ENCODE measurements around the gene VGLL4.
A peak's percentile ranks its signal among the peaks of the same experiment; 100 is the strongest.

The VGLL4 gene

GRCh38 chr3:11569156-11569741 is 74.5 kb downstream of the VGLL4 start:
- H3K4me3 ChIP-seq (ENCODE audit: low read depth in 1 of 2, low read length in 2 of 2), result peak overlapping the region in 1 of 2 donors; percentile 11
- H3K27ac ChIP-seq (ENCODE audit: low read length), result peak overlapping the region; percentile 90
- no peaks in the 10 kb centered on the region for H3K27me3 ChIP-seq (ENCODE audit: low read depth, low read length)
- peaks cover 6 to 34% of the 10 kb centered on the region in 2 donors for H3K36me3 ChIP-seq (ENCODE audit: control insufficient read depth in 1 of 2, insufficient read depth in 2 of 2, low read length in 2 of 2)
- H3K4me1 ChIP-seq (ENCODE audit: control insufficient read depth in 1 of 2, insufficient read depth in 2 of 2, low read length in 2 of 2), result peaks cover 0 to 4% of the 10 kb centered on the region in 2 donors
- H3K9me3 ChIP-seq (ENCODE audit: control insufficient read depth in 1 of 2, low read length in 2 of 2), result no peaks in the 10 kb centered on the region

GRCh38 chr3:11568503-11569155 is 75.1 kb downstream of the VGLL4 start:
- Histone ChIP-seq H3K27me3 (ENCODE audit: low read depth, low read length) (no peaks in the 10 kb centered on the region), H3K9me3 (ENCODE audit: control insufficient read depth in 1 of 2, low read length in 2 of 2) (no peaks in the 10 kb centered on the region), H3K36me3 (ENCODE audit: control insufficient read depth in 1 of 2, insufficient read depth in 2 of 2, low read length in 2 of 2) (peaks cover 10 to 34% of the 10 kb centered on the region in 2 donors), H3K4me3 (ENCODE audit: low read depth in 1 of 2, low read length in 2 of 2) (peak overlapping the region in 1 of 2 donors; percentile 11), H3K4me1 (ENCODE audit: control insufficient read depth in 1 of 2, insufficient read depth in 2 of 2, low read length in 2 of 2) (peaks cover 0 to 4% of the 10 kb centered on the region in 2 donors), H3K27ac (ENCODE audit: low read length) (peak overlapping the region; percentile 90)

- H3K27ac ChIP-seq (ENCODE audit: low read length), result peak overlapping the region; percentile 90
- H3K27me3 ChIP-seq (ENCODE audit: low read depth, low read length), result no peaks in the 10 kb centered on the region
- peaks cover 17 to 41% of the 10 kb centered on the region in 2 donors for H3K36me3 ChIP-seq (ENCODE audit: control insufficient read depth in 1 of 2, insufficient read depth in 2 of 2, low read length in 2 of 2)
- no peaks in the 10 kb centered on the region for H3K9me3 ChIP-seq (ENCODE audit: control insufficient read depth in 1 of 2, low read length in 2 of 2)
- peaks cover 0 to 4% of the 10 kb centered on the region in 2 donors for H3K4me1 ChIP-seq (ENCODE audit: control insufficient read depth in 1 of 2, insufficient read depth in 2 of 2, low read length in 2 of 2)
- peak overlapping the region in 1 of 2 donors; percentile 11 for H3K4me3 ChIP-seq (ENCODE audit: low read depth in 1 of 2, low read length in 2 of 2)
These were observed 75.9 kb downstream of the VGLL4 start for GRCh38 chr3:11567516-11568467.

GRCh38 chr3:11566916-11567315 is 76.8 kb downstream of the VGLL4 start:
- Histone ChIP-seq H3K36me3 (ENCODE audit: control insufficient read depth in 1 of 2, insufficient read depth in 2 of 2, low read length in 2 of 2) (peaks cover 17 to 47% of the 10 kb centered on the region in 2 donors), H3K4me1 (ENCODE audit: control insufficient read depth in 1 of 2, insufficient read depth in 2 of 2, low read length in 2 of 2) (peaks cover 0 to 4% of the 10 kb centered on the region in 2 donors)

GRCh38 chr3:11566478-11566877 is 77.2 kb downstream of the VGLL4 start:
- Histone ChIP-seq H3K27me3 (ENCODE audit: low read depth, low read length) (no peaks in the 10 kb centered on the region), H3K27ac (ENCODE audit: low read length) (no peak overlapping the region), H3K9me3 (ENCODE audit: control insufficient read depth in 1 of 2, low read length in 2 of 2) (no peaks in the 10 kb centered on the region), H3K36me3 (ENCODE audit: control insufficient read depth in 1 of 2, insufficient read depth in 2 of 2, low read length in 2 of 2) (peaks cover 17 to 47% of the 10 kb centered on the region in 2 donors), H3K4me1 (ENCODE audit: control insufficient read depth in 1 of 2, insufficient read depth in 2 of 2, low read length in 2 of 2) (peaks cover 0 to 5% of the 10 kb centered on the region in 2 donors), H3K4me3 (ENCODE audit: low read depth in 1 of 2, low read length in 2 of 2) (no peak overlapping the region)

More at GRCh38 chr3:11566916-11567315, 76.8 kb downstream of the VGLL4 start:
- Histone ChIP-seq H3K27me3 (ENCODE audit: low read depth, low read length) (no peaks in the 10 kb centered on the region), H3K27ac (ENCODE audit: low read length) (no peak overlapping the region), H3K4me3 (ENCODE audit: low read depth in 1 of 2, low read length in 2 of 2) (no peak overlapping the region), H3K9me3 (ENCODE audit: control insufficient read depth in 1 of 2, low read length in 2 of 2) (no peaks in the 10 kb centered on the region)

GRCh38 chr3:11565932-11566331 is 77.8 kb downstream of the VGLL4 start:
- H3K4me3 ChIP-seq (ENCODE audit: low read depth in 1 of 2, low read length in 2 of 2), result no peak overlapping the region
- H3K27me3 ChIP-seq (ENCODE audit: low read depth, low read length), result no peaks in the 10 kb centered on the region
- H3K9me3 ChIP-seq (ENCODE audit: control insufficient read depth in 1 of 2, low read length in 2 of 2), result no peaks in the 10 kb centered on the region
- H3K4me1 ChIP-seq (ENCODE audit: control insufficient read depth in 1 of 2, insufficient read depth in 2 of 2, low read length in 2 of 2), result peaks cover 0 to 9% of the 10 kb centered on the region in 2 donors
- peaks cover 17 to 47% of the 10 kb centered on the region in 2 donors for H3K36me3 ChIP-seq (ENCODE audit: control insufficient read depth in 1 of 2, insufficient read depth in 2 of 2, low read length in 2 of 2)
- no peak overlapping the region for H3K27ac ChIP-seq (ENCODE audit: low read length)

GRCh38 chr3:11565492-11565891 is 78.2 kb downstream of the VGLL4 start:
- Histone ChIP-seq H3K27ac (ENCODE audit: low read length) (no peak overlapping the region), H3K36me3 (ENCODE audit: control insufficient read depth in 1 of 2, insufficient read depth in 2 of 2, low read length in 2 of 2) (peaks cover 17 to 47% of the 10 kb centered on the region in 2 donors), H3K9me3 (ENCODE audit: control insufficient read depth in 1 of 2, low read length in 2 of 2) (no peaks in the 10 kb centered on the region), H3K4me1 (ENCODE audit: control insufficient read depth in 1 of 2, insufficient read depth in 2 of 2, low read length in 2 of 2) (peaks cover 3 to 9% of the 10 kb centered on the region in 2 donors), H3K4me3 (ENCODE audit: low read depth in 1 of 2, low read length in 2 of 2) (no peak overlapping the region), H3K27me3 (ENCODE audit: low read depth, low read length) (no peaks in the 10 kb centered on the region)

GRCh38 chr3:11565072-11565471 is 78.6 kb downstream of the VGLL4 start:
- H3K27ac ChIP-seq (ENCODE audit: low read length), result no peak overlapping the region
- H3K36me3 ChIP-seq (ENCODE audit: control insufficient read depth in 1 of 2, insufficient read depth in 2 of 2, low read length in 2 of 2), result peaks cover 17 to 47% of the 10 kb centered on the region in 2 donors
- H3K27me3 ChIP-seq (ENCODE audit: low read depth, low read length), result no peaks in the 10 kb centered on the region
- no peaks in the 10 kb centered on the region for H3K9me3 ChIP-seq (ENCODE audit: control insufficient read depth in 1 of 2, low read length in 2 of 2)
- H3K4me1 ChIP-seq (ENCODE audit: control insufficient read depth in 1 of 2, insufficient read depth in 2 of 2, low read length in 2 of 2), result peaks cover 8 to 13% of the 10 kb centered on the region in 2 donors
- H3K4me3 ChIP-seq (ENCODE audit: low read depth in 1 of 2, low read length in 2 of 2), result no peak overlapping the region

- Histone ChIP-seq H3K4me1 (ENCODE audit: control insufficient read depth in 1 of 2, insufficient read depth in 2 of 2, low read length in 2 of 2) (peaks cover 10 to 14% of the 10 kb centered on the region in 2 donors), H3K9me3 (ENCODE audit: control insufficient read depth in 1 of 2, low read length in 2 of 2) (no peaks in the 10 kb centered on the region), H3K36me3 (ENCODE audit: control insufficient read depth in 1 of 2, insufficient read depth in 2 of 2, low read length in 2 of 2) (peaks cover 17 to 47% of the 10 kb centered on the region in 2 donors), H3K27me3 (ENCODE audit: low read depth, low read length) (no peaks in the 10 kb centered on the region), H3K4me3 (ENCODE audit: low read depth in 1 of 2, low read length in 2 of 2) (no peak overlapping the region), H3K27ac (ENCODE audit: low read length) (no peak overlapping the region)
These were observed 79.1 kb downstream of the VGLL4 start for GRCh38 chr3:11564577-11565001.

GRCh38 chr3:11563865-11564185 is 79.9 kb downstream of the VGLL4 start:
- peaks cover 17 to 46% of the 10 kb centered on the region in 2 donors for H3K36me3 ChIP-seq (ENCODE audit: control insufficient read depth in 1 of 2, insufficient read depth in 2 of 2, low read length in 2 of 2)
- H3K4me3 ChIP-seq (ENCODE audit: low read depth in 1 of 2, low read length in 2 of 2), result no peak overlapping the region
- H3K27me3 ChIP-seq (ENCODE audit: low read depth, low read length), result no peaks in the 10 kb centered on the region
- H3K27ac ChIP-seq (ENCODE audit: low read length), result no peak overlapping the region
- H3K9me3 ChIP-seq (ENCODE audit: control insufficient read depth in 1 of 2, low read length in 2 of 2), result no peaks in the 10 kb centered on the region
- H3K4me1 ChIP-seq (ENCODE audit: control insufficient read depth in 1 of 2, insufficient read depth in 2 of 2, low read length in 2 of 2), result peaks cover 10% of the 10 kb centered on the region in 2 donors

Measured in muscle layer of duodenum (tissue), 2 donors.